Renal cortex interstitium (tissue), 11 donors: Measurements from ENCODE around the gene MT1H. TPM values are rescaled to one million over a fixed set of nuclear protein-coding genes. Genes with fewer than 3 reads are reported as not detected.
"Not testable (repeated sequence)": the region's sequence is repeated elsewhere in the genome, so short reads cannot be mapped to it uniquely, and the experiment has no call there.

Source experiments
- DNase-seq, 11 donors: peaks; one replicate each; pipeline ENCODE4 v3.0.0-alpha.2; 2013; ENCODE audit warnings: low read depth in 9 of 11, low spot score in 4 of 11; ENCODE audit errors: extremely low read depth in 1 of 11
- polyA plus RNA-seq, 3 donors: library from polyadenylated mRNA; unstranded; fragments of 120-200 nt; gene quantifications; one replicate each; pipeline ENCODE4 v1.2.1, GENCODE V29; 2013; ENCODE audit not compliant: insufficient read length in 3 of 3

MT1H gene
- polyA plus RNA-seq, 3 donors, result 4.5 to 25.2 (median 12.1) TPM

- DNase-seq, result no peak
These were observed 33.2 kb downstream of the MT1H start for GRCh38 chr16:56702836-56703235.

GRCh38 chr16:56708525-56709442 lies 39.2 kb downstream of the MT1H start:
- DNase-seq, result no peak

- no peak for DNase-seq
These were observed 39.9 kb downstream of the MT1H start for GRCh38 chr16:56709443-56710040.

- DNase-seq, result no peak
These were observed 40.6 kb downstream of the MT1H start for GRCh38 chr16:56710181-56710737.

- DNase-seq, result no peak
These were observed 42.2 kb downstream of the MT1H start for GRCh38 chr16:56711862-56712261.

- no peak for DNase-seq
These were observed 44.2 kb downstream of the MT1H start for GRCh38 chr16:56713794-56714193.

- DNase-seq, result no peak
These were observed 45.5 kb downstream of the MT1H start for GRCh38 chr16:56715126-56715525.

GRCh38 chr16:56716761-56717160 lies 47.1 kb downstream of the MT1H start:
- DNase-seq, result no peak

GRCh38 chr16:56717532-56717931 lies 47.9 kb downstream of the MT1H start:
- not testable (repeated sequence) for DNase-seq

Other genes with a start within 250 kb of the MT1H start
- 100 to 1,000 TPM; 141 to 145 (median 144) TPM for gene AMFR, start 244.3 kb upstream of the MT1H start, polyA plus RNA-seq
- 100 to 1,000 TPM; 125 to 152 (median 135) TPM for gene NUDT21, start 218.5 kb upstream of the MT1H start, polyA plus RNA-seq
- 10 to 100 TPM; 38.9 to 40.9 (median 39.6) TPM for gene OGFOD1, start 218.3 kb upstream of the MT1H start, polyA plus RNA-seq
- 100 to 1,000 TPM in 1 of 3 donors, 10 to 100 TPM in 2; 68.1 to 116 (median 92.6) TPM for gene BBS2, start 149.8 kb upstream of the MT1H start, polyA plus RNA-seq
- not detected for gene MT4, start 104.7 kb upstream of the MT1H start, polyA plus RNA-seq
- gene MT3, start 80.3 kb upstream of the MT1H start, polyA plus RNA-seq, result 1 to 10 TPM in 1 of 3 donors, under 1 TPM in 2; 0.84 to 1.3 (median 0.85) TPM
- gene MT2A, start 61.2 kb upstream of the MT1H start, polyA plus RNA-seq, result 10 to 100 TPM; 14.5 to 29.8 (median 25.6) TPM
- 10 to 100 TPM; 16.0 to 23.9 (median 17.3) TPM for gene MT1E, start 44.0 kb upstream of the MT1H start, polyA plus RNA-seq
- under 1 TPM in 1 of 3 donors, not detected in 2; 0.20 TPM for gene MT1M, start 37.2 kb upstream of the MT1H start, polyA plus RNA-seq
- gene MT1A, start 31.1 kb upstream of the MT1H start, polyA plus RNA-seq, result not detected
- not detected for gene MT1B, start 17.9 kb upstream of the MT1H start, polyA plus RNA-seq
- gene MT1F, start 11.9 kb upstream of the MT1H start, polyA plus RNA-seq, result 10 to 100 TPM; 48.4 to 77.2 (median 58.2) TPM
- gene MT1G, start 1.7 kb upstream of the MT1H start, polyA plus RNA-seq, result 10 to 100 TPM; 31.1 to 90.7 (median 45.7) TPM
- gene MT1X, start 12.7 kb downstream of the MT1H start, polyA plus RNA-seq, result 10 to 100 TPM; 24.8 to 30.2 (median 27.0) TPM
- gene NUP93, start 60.3 kb downstream of the MT1H start, polyA plus RNA-seq, result 100 to 1,000 TPM in 1 of 3 donors, 10 to 100 TPM in 2; 82.7 to 106 (median 89.4) TPM
- 10 to 100 TPM; 16.5 to 49.8 (median 20.8) TPM for gene SLC12A3, start 195.4 kb downstream of the MT1H start, polyA plus RNA-seq